Esophagus squamous epithelium (tissue), 5 donors: ENCODE results near the gene ITGB8. TPM values are rescaled to one million over a fixed set of nuclear protein-coding genes. Genes with fewer than 3 reads are reported as not detected.

ENCODE experiments used
- DNase-seq: peaks from one replicate; lab custom pipeline; 2025; lab: John Stamatoyannopoulos, UW
- H3K27ac ChIP-seq, 4 donors: fragments of 200-600 bp; sonication (generic); one replicate each; pipeline ENCODE4 v1.5.1; 2016 to 2019; ENCODE audit warnings: mild to moderate bottlenecking in 1 of 4
- H3K27me3 ChIP-seq, 4 donors: fragments of 200-600 bp; sonication (generic); 1 replicate in 3 of 4; 2 replicates in 1 of 4; pipeline versions ENCODE4 v1.5.1 to v1.6.0; 2017 to 2021; ENCODE audit warnings: antibody characterized with exemption in 1 of 4
- H3K36me3 ChIP-seq, 3 donors: fragments of 200-600 bp; sonication (generic); one replicate each; pipeline ENCODE4 v1.5.1; 2016 to 2019
- H3K4me1 ChIP-seq, 3 donors: fragments of 200-600 bp; sonication (generic); one replicate each; pipeline ENCODE4 v1.5.1; 2017 to 2019
- H3K4me3 ChIP-seq, 4 donors: fragments of 200-600 bp; sonication (generic); 1 replicate in 3 of 4; 2 replicates in 1 of 4; pipeline ENCODE4 v1.5.1; 2016 to 2019; ENCODE audit warnings: mild to moderate bottlenecking in 2 of 4, moderate library complexity in 1 of 4
- H3K9me3 ChIP-seq, 3 donors: fragments of 200-600 bp; sonication (generic); one replicate each; pipeline ENCODE4 v1.5.1; 2016 to 2019
- POLR2A ChIP-seq, 4 donors: fragments of 450-650 bp; IDR thresholded peaks; one replicate each; pipeline ENCODE4 v1.6.1; 2017; ENCODE audit warnings: antibody characterized with exemption in 4 of 4, mild to moderate bottlenecking in 4 of 4, moderate library complexity in 3 of 4
- WGBS, 2 donors: methylation state at CpG; one replicate each; pipeline ENCODE4 v1.1.5; 2018; 5-methylcytosine and 5-hydroxymethylcytosine counted together
- intact Hi-C: fragments of 100-400 bp; cut with DNase I; formaldehyde crosslinking; loops from one replicate; pipeline ENCODE4 v1.15.0; 2022
- total RNA-seq, 4 donors: library from RNA; depleted of rRNA; stranded (reverse); fragments of >200 nt; gene quantifications; one replicate each; pipeline ENCODE4 v1.1.0, GENCODE V29; 2016
- TF ChIP-seq, protein P1 (sequence below), 6 experiments: fragments of 450-650 bp in 4 of 6; fragments of 200-600 bp in 2 of 6; sonication (generic) in 2 of 6; IDR thresholded peaks; one replicate each; pipeline ENCODE4 v1.5.1; 2016 to 2019; ENCODE audit warnings: antibody characterized with exemption in 6 of 6, mild to moderate bottlenecking in 4 of 6, moderate library complexity in 4 of 6
- donor health status: DM: yes; HTN: yes; CAD: no.

Gene ITGB8
- total RNA-seq, 4 donors from 2014 or later = 23.5 to 30.6 (median 27.4) TPM

DNA sequence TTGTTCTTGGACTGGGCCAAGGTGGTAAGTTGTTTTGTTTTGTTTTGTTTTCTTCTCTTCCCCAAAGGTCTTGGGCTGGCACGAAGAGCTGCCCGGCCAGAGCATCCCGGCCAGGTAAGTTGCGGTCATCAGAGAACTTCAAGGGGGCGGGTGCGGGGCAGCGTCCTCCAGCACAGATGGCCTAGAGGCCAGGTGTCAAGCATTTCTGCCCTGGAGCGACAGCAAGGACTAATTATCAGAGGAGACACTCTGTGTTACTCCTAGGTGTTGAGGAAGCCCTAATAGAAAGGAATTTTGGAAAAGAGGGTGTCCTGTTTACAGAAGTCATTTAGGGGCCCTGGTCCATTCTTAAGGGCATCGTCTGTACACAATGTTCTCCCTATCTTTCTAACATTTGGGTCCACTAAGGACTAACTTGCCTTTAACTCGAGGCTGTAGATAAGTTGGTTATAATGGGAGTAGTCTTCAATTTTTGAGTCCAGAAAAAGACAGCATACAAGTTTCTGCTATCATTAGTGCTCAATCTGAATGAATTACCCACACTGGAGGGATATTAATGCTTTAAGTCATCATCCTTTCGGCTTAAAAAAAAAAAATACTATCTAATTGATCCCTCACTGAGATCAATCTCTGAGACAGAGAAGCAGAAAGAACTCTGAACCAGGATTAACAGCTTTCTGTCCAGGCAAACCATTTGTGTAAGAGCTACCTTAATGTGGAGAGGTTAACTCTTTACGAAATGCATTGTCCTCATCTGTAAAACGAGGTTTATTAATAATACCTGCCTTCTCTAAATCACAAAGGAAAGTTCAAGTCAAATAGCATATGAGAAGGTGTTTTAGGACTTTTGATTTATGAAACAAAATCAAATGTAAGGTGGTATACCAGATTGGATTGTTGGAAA lies 1.5 kb downstream of the ITGB8 start:
- 24 to 34% methylated on average over 6 to 9 of the region's 13 CpGs for WGBS, 2 donors
- peak overlapping the region; percentile 86 to 97 (median 92) for H3K27ac ChIP-seq
- intact Hi-C loops = no loop called here

DNA sequence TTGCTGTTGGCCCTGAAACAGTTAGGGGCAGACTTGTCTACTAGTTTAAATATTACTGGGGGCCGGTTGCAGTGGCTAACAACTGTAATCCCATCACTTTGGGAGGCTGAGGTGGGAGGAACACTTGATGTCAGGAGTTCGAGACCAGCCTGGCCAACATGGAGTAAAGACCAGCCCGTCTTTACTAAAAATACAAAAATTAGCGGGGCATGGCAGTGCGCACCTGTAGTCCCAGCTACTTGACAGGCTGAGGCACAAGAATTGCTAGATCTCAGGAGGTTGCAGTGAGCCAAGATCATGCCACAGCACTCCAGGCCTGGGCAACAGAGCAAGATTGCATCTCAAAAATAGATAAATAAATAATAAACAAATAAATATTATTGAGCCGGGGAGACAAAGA lies 7.6 kb downstream of the ITGB8 start:
- Histone ChIP-seq H3K27me3 (no peaks in the 10 kb centered on the region), H3K9me3 (no peaks in the 10 kb centered on the region), H3K36me3 (no peaks in the 10 kb centered on the region), H3K4me3 (no peak overlapping the region), H3K27ac (no peak overlapping the region), H3K4me1 (peaks cover 5 to 84% (median 18%) of the 10 kb centered on the region in 3 donors)
- DNase-seq = no peak
- WGBS, 2 donors = 93 to 96% methylated on average over 5 to 6 of the region's 6 CpGs
- intact Hi-C loops = no loop called here
- TF ChIP-seq, protein P1, sequence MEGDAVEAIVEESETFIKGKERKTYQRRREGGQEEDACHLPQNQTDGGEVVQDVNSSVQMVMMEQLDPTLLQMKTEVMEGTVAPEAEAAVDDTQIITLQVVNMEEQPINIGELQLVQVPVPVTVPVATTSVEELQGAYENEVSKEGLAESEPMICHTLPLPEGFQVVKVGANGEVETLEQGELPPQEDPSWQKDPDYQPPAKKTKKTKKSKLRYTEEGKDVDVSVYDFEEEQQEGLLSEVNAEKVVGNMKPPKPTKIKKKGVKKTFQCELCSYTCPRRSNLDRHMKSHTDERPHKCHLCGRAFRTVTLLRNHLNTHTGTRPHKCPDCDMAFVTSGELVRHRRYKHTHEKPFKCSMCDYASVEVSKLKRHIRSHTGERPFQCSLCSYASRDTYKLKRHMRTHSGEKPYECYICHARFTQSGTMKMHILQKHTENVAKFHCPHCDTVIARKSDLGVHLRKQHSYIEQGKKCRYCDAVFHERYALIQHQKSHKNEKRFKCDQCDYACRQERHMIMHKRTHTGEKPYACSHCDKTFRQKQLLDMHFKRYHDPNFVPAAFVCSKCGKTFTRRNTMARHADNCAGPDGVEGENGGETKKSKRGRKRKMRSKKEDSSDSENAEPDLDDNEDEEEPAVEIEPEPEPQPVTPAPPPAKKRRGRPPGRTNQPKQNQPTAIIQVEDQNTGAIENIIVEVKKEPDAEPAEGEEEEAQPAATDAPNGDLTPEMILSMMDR (IDR thresholded peaks at IDR 0.05) = no peak
- TF ChIP-seq POLR2A (IDR thresholded peaks at IDR 0.05) = no peak

More for the DNA sequence above, 1.5 kb downstream of the ITGB8 start:
- no peak for DNase-seq
- H3K36me3 ChIP-seq = no peaks in the 10 kb centered on the region
- peaks cover 2 to 72% (median 5%) of the 10 kb centered on the region in 3 donors for H3K4me1 ChIP-seq
- H3K4me3 ChIP-seq = peak overlapping the region; percentile 57 to 84 (median 68)
- H3K9me3 ChIP-seq = no peaks in the 10 kb centered on the region
- peaks cover 0 to 9% (median 0%) of the 10 kb centered on the region in 4 donors for H3K27me3 ChIP-seq
- no peak for TF ChIP-seq POLR2A (IDR thresholded peaks at IDR 0.05)
- TF ChIP-seq, protein P1 (IDR thresholded peaks at IDR 0.05) = no peak

DNA sequence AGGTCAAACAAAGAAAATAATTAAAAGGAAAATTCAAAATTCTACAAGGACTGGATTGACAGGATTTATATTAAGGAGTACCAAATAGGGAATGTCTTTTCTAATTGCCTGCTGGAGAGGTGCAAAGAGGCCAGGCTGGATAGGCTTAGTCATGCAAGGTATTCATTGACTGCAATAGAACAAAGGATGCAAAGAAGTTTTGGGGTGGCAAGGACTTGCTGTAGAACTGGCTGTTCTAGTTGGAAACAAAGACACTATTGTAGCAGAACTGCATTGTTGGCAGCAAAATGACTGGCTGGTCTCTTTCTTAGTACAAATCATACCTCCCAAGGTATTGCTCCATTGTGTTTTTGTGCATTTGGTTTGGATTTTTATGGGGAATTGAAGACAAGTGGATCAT lies 10.1 kb downstream of the ITGB8 start:
- Histone ChIP-seq H3K27me3 (no peaks in the 10 kb centered on the region), H3K9me3 (no peaks in the 10 kb centered on the region), H3K4me1 (peaks cover 5 to 76% (median 15%) of the 10 kb centered on the region in 3 donors), H3K4me3 (no peak overlapping the region), H3K27ac (peak overlapping the region; percentile 82 to 88 (median 84)), H3K36me3 (no peaks in the 10 kb centered on the region)
- no peak for DNase-seq
- no peak for TF ChIP-seq POLR2A (IDR thresholded peaks at IDR 0.05)
- TF ChIP-seq, protein P1 (IDR thresholded peaks at IDR 0.05) = no peak
- intact Hi-C loops = no loop called here

DNA sequence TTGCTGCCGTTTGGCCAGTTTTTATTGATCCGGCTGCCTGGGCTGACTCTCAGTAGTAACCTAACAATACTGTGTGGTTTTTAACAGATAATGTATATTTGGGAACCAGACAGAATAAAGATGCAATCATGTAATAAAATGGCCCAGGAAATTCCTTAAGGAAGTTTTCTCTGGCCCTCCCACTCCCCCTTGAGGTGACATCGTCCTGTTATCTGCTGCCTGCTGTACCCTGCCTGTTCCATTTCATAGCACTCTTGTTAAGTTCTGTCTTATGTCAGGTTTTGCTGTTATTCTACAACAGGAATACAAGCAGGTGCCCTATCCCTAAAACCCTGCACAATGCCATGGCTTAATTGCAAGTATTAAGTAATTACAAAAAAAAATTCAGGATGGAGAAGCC lies 12.5 kb downstream of the ITGB8 start:
- intact Hi-C loops = no loop called here
- Histone ChIP-seq H3K4me1 (peaks cover 5 to 56% (median 15%) of the 10 kb centered on the region in 3 donors), H3K36me3 (no peaks in the 10 kb centered on the region), H3K27ac (no peak overlapping the region), H3K4me3 (no peak overlapping the region), H3K9me3 (no peaks in the 10 kb centered on the region), H3K27me3 (no peaks in the 10 kb centered on the region)
- TF ChIP-seq, protein P1 (IDR thresholded peaks at IDR 0.05) = no peak
- no peak for TF ChIP-seq POLR2A (IDR thresholded peaks at IDR 0.05)
- WGBS, 2 donors = 68 to 82% methylated on average over 3 of the region's 3 CpGs
- DNase-seq = no peak

DNA sequence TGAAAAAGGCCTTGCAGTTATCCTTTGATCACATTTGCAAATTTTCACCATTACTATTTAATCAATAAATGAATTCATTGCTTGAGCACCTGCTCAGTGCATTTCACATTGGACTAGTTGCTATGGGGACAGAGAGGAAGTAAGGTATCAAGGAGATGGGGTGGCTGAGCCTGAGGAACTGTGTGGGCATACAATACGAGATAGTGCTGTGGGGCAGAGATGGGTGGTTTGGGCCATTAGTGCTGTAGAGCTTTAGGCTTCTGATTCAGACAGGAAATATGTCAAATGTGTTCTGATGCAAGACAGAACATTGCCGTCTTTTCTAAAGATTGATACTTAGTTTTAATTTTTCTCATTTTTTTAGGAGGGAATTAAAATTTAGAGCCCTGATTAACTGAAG lies 13.2 kb downstream of the ITGB8 start:
- H3K4me1 ChIP-seq = peaks cover 5 to 56% (median 15%) of the 10 kb centered on the region in 3 donors
- H3K27ac ChIP-seq = no peak overlapping the region
- WGBS, 2 donors = 28 to 29% methylated on average over 2 of the region's 2 CpGs
- H3K9me3 ChIP-seq = no peaks in the 10 kb centered on the region
- TF ChIP-seq POLR2A (IDR thresholded peaks at IDR 0.05) = no peak
- TF ChIP-seq, protein P1 (IDR thresholded peaks at IDR 0.05) = no peak
- no peaks in the 10 kb centered on the region for H3K27me3 ChIP-seq
- H3K36me3 ChIP-seq = no peaks in the 10 kb centered on the region
- H3K4me3 ChIP-seq = no peak overlapping the region
- DNase-seq = no peak
- intact Hi-C loops = no loop called here
